ENCODE measurements around the gene PRKCZ. TPM values are rescaled to one million over a fixed set of nuclear protein-coding genes. Genes with fewer than 3 reads are reported as not detected.

Gene PRKCZ
- total RNA-seq, 1 donor from 2014 or later, result 33.4 TPM

- Histone ChIP-seq H4K20me1 (ENCODE audit: low read depth) (peaks cover under 1% of the 10 kb centered on the region), H3F3A (ENCODE audit: low read depth) (no peaks in the 10 kb centered on the region), H3K36me3 (no peaks in the 10 kb centered on the region), H3K4me1 (no peaks in the 10 kb centered on the region), H3K9ac (no peak overlapping the region), H3K27me3 (no peaks in the 10 kb centered on the region), H2AFZ (replicated peaks) (no peak overlapping the region), H3K4me3 (no peak overlapping the region), H3K79me2 (ENCODE audit: low read depth) (no peaks in the 10 kb centered on the region), H3K9me3 (ENCODE audit: low read depth) (no peaks in the 10 kb centered on the region), H3K27ac (no peak overlapping the region), H3K4me2 (no peak overlapping the region)
- no peak for DNase-seq (ENCODE audit: low spot score)
- Mint-ChIP-seq H3K9me3 (peaks cover 5% of the 10 kb centered on the region), H3K27ac (no peak overlapping the region), H3K4me1 (peaks cover 7% of the 10 kb centered on the region), H3K4me3 (peak overlapping the region; percentile 7), H3K36me3 (peaks cover 6% of the 10 kb centered on the region), H3K27me3 (ENCODE audit: insufficient read depth, low read depth) (peaks cover 2% of the 10 kb centered on the region)
- TF ChIP-seq EZH2 (IDR thresholded peaks at IDR 0.05) (no peak), EZH2phosphoT487 (IDR thresholded peaks at IDR 0.05) (no peak)
- TF ChIP-seq, protein P1, sequence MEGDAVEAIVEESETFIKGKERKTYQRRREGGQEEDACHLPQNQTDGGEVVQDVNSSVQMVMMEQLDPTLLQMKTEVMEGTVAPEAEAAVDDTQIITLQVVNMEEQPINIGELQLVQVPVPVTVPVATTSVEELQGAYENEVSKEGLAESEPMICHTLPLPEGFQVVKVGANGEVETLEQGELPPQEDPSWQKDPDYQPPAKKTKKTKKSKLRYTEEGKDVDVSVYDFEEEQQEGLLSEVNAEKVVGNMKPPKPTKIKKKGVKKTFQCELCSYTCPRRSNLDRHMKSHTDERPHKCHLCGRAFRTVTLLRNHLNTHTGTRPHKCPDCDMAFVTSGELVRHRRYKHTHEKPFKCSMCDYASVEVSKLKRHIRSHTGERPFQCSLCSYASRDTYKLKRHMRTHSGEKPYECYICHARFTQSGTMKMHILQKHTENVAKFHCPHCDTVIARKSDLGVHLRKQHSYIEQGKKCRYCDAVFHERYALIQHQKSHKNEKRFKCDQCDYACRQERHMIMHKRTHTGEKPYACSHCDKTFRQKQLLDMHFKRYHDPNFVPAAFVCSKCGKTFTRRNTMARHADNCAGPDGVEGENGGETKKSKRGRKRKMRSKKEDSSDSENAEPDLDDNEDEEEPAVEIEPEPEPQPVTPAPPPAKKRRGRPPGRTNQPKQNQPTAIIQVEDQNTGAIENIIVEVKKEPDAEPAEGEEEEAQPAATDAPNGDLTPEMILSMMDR (IDR thresholded peaks at IDR 0.05), result no peak
Observed at GRCh38 chr1:2160451-2161300, 110.5 kb downstream of the PRKCZ start.

DNA sequence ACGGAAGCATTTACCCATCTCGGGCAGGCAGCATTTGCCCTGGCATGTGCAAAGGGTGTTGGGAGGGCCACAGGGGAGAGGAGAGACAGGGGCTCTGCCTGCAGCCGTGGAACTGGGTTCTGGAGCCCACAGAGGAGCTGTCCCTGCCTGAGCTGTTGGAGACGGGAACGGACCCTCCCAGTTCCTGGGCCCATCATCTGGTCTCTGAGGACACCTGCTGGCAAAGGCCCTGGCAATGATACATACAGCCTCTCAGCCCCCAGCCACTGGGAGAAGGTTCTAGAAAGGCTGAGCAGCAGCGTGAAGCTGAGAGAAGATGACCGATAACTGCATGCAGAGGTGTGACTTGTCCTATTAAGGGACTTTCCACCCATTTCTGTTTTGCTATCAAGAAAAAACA is 113.0 kb downstream of the PRKCZ start:
- no peaks in the 10 kb centered on the region for H3K79me2 ChIP-seq (ENCODE audit: low read depth)
- H3K4me3 ChIP-seq, result no peak overlapping the region
- H3K4me2 ChIP-seq, result no peak overlapping the region
- H2AFZ ChIP-seq (replicated peaks), result no peak overlapping the region
- H3F3A ChIP-seq (ENCODE audit: low read depth), result no peaks in the 10 kb centered on the region
- no peaks in the 10 kb centered on the region for H3K27me3 ChIP-seq
- no peak overlapping the region for H3K9ac ChIP-seq
- Mint-ChIP-seq H3K9me3 (peaks cover 5% of the 10 kb centered on the region), H3K27ac (no peak overlapping the region), H3K27me3 (ENCODE audit: insufficient read depth, low read depth) (peaks cover 2% of the 10 kb centered on the region), H3K36me3 (peaks cover 6% of the 10 kb centered on the region), H3K4me1 (peaks cover 7% of the 10 kb centered on the region), H3K4me3 (no peak overlapping the region)
- DNase-seq (ENCODE audit: low spot score), result no peak
- no peaks in the 10 kb centered on the region for H3K36me3 ChIP-seq
- no peak overlapping the region for H3K27ac ChIP-seq
- TF ChIP-seq EZH2phosphoT487 (IDR thresholded peaks at IDR 0.05) (no peak), EZH2 (IDR thresholded peaks at IDR 0.05) (no peak)
- TF ChIP-seq, protein P1 (IDR thresholded peaks at IDR 0.05), result no peak
- no peaks in the 10 kb centered on the region for H3K4me1 ChIP-seq
- no peaks in the 10 kb centered on the region for H3K9me3 ChIP-seq (ENCODE audit: low read depth)
- H4K20me1 ChIP-seq (ENCODE audit: low read depth), result peaks cover 3% of the 10 kb centered on the region

DNA sequence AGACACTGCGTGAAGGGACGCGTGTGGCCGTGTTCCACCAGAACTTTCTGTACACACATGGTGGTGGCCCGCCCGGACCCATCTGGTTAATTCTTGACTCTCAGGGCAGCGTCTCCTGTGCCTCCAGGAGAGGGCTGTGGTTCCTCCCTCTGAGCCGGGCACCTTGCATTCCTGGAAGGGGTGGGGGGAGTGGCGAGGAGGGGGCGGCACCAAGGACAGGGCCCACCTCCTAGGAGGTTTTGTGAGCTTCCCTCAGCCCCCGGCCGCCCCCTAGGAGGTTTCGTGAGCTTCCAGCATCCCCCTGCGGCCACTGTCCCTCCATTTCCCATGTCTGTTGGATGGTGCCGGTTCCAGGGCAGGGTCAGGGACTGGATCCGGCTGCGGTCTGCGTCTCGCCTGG is 115.4 kb downstream of the PRKCZ start:
- Mint-ChIP-seq H3K4me3 (no peak overlapping the region), H3K4me1 (no peaks in the 10 kb centered on the region), H3K36me3 (peaks cover 6% of the 10 kb centered on the region), H3K27ac (no peak overlapping the region), H3K27me3 (ENCODE audit: insufficient read depth, low read depth) (peaks cover 2% of the 10 kb centered on the region), H3K9me3 (peaks cover 5% of the 10 kb centered on the region)
- no peaks in the 10 kb centered on the region for H3K79me2 ChIP-seq (ENCODE audit: low read depth)
- H3K4me3 ChIP-seq, result no peak overlapping the region
- H3K27me3 ChIP-seq, result no peaks in the 10 kb centered on the region
- peak; percentile 25 for DNase-seq (ENCODE audit: low spot score)
- no peak overlapping the region for H2AFZ ChIP-seq (replicated peaks)
- no peaks in the 10 kb centered on the region for H3F3A ChIP-seq (ENCODE audit: low read depth)
- no peaks in the 10 kb centered on the region for H3K4me1 ChIP-seq
- H3K36me3 ChIP-seq, result no peaks in the 10 kb centered on the region
- no peak overlapping the region for H3K4me2 ChIP-seq
- no peaks in the 10 kb centered on the region for H3K9me3 ChIP-seq (ENCODE audit: low read depth)
- H3K9ac ChIP-seq, result no peak overlapping the region
- TF ChIP-seq EZH2 (IDR thresholded peaks at IDR 0.05), result no peak
- TF ChIP-seq, protein P1 (IDR thresholded peaks at IDR 0.05), result no peak
- no peak for TF ChIP-seq EZH2phosphoT487 (IDR thresholded peaks at IDR 0.05)
- peaks cover 3% of the 10 kb centered on the region for H4K20me1 ChIP-seq (ENCODE audit: low read depth)
- no peak overlapping the region for H3K27ac ChIP-seq

Measured in neural progenitor cell (in vitro differentiated cells).